Measurements from ENCODE around the gene ASB6.
"Not testable (repeated sequence)": the region's sequence is repeated elsewhere in the genome, so short reads cannot be mapped to it uniquely, and the experiment has no call there.

The ASB6 gene

DNA sequence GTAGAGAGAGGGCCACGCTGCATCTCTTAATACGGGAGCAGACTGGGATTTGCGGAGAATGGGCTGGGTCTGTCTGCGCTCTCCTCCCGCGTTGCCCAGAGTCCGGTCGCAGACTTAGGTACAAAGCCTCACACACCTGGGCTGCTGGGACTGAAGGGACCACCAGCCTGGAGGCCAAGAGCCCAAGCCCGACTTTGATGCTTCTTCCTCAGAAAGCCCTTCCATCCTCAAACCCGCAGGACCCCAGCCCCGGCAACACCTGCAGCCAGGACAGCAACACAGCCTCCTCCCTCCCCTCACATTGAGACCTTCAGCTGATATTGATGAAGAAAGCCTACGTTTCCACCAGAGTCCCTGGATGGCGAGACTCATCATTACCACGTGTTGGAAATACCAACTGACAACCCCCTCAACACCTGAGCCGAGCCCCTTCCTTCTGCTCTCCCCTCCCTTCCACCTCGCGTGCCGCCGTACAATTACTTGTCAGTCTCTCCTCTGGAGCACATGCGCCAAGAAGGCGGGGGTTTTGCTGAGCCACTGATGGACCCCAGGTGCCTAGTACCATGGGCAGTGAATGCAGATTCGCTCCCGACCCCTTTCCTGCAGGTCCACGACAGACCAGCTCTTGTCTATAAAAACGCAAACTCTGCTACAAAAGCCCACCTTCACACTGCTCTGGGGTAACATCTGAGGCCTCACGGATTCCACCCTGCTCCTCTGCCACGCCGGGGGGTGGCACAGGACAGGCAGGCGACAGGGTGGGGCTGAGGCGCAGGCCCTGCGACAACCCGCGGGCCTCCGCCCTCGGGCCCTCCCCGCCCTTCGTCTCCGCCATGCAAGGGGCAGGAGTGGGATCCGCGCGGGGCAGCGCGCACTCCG is 841 bp downstream of the ASB6 start:
- no peak for DNase-seq

DNA sequence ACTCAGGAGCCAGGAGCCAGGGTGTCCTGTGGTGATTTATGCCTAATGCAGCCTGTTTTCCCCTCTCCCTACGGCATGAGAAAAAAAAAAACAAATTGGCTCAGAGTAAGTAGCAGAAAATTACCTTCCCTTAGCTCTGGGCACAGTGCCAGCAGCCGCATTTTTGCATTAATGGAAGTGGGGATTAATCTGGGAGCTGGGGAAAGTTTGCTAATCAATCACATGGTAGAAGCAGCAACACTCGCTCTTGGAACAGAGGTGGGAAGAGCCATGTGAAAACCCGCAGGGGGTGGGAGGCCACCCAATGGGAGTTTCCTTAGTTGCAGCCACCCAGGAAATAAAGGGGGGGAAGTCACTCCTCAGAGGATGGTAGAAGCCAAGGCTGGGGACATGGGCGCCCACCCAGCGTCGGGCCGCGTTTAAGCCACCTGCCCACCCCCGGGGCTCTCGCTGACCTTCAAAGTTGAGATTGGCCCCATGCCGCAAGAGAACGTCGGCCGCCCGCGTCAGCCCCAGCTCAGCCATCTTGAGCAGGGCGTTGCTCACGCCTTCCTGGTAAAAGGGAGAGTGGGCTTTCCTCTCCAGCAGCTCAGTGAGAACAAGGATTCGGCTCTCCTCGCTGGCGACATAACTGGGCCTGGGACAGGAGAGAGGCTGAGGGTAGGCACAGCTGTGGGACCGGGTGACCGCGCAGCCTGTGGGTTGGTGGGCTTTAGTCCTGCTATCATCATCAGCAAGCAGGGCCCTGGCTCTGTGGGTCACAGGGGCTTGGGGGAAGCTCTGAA is 1.7 kb downstream of the ASB6 start:
- DNase-seq = no peak

DNA sequence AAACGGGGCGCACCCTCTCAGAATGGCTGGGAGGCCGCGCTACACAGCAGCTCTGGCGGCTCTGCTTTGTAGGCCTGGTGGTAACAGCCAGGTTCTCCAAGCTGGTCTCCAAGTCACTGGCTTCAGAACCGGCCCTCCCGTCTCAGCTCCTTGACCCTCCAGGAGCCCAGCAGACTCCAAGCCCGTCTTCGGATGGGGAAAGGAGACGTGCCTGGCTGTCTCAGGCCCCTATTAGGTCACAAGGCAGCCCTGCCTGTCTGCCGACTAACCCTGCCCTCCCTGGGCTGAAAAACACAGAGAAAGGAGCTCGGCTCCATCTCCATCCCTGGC is 2.2 kb downstream of the ASB6 start:
- no peak for DNase-seq

DNA sequence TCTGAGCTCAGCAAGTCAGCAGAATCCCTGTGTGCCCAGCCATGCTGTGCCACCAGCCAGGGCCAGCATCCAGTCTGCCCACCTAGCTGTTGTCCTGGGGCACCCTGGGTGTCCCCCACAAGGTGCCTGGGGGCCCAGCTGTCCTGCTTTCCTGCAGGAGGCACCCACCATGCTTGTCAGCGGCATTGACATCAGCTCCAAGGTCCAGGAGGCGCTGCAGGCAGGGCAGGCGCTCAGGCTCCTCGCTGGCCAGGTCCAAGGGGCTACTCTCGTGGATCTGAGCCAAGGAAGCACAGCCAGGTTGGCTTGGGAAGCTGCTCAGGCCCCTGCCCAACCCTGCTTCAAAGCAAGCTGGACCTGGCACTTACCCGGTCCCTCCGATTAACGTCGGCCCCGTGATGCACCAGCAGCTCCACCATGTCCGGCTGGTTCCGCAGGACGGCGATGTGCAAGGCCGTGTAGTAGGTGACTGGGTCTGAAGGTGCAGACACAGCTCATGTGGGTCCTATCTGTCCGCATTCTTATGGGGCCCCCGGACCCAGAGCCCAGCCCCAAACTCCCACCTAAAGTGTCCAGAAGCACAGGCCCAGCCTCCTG is 2.8 kb downstream of the ASB6 start:
- no peak for DNase-seq

DNA sequence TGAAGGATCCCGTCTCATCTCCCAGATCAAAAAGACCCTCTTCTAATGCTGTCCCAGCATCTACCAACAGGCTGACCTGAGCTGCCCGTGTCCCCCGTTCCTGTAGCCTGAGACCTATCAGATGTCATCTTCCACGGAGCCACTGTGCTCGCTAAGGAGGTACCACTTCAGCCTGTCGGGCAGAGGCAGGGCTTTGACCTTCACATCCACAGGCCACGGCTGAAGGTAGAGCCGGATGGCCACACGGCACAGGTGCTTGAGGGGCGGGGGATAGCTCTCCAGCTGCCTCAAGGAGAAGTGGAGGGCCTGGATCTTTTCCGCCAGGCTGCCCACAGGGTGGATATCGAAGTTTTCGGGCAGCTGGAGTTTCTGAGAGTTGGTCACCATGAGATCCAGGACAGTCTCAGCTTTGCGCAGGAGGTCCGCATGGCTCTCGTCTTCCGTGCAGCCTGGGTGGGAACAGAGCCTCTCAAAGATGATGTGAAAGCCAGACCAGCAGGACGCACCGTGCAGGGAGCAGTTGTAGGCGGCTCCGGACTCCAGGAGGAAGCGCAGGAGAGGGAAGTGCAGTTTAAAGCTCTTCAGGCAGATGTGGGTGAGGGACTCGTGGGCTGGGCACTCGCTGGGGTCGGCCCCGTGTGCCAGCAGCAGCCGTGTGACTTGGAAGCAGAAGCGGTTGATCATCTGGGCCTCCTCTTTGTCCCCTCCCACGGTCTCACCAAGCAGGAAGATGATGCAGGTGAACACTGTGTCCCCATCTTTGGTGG is 4.1 kb downstream of the ASB6 start:
- no peak for DNase-seq

DNA sequence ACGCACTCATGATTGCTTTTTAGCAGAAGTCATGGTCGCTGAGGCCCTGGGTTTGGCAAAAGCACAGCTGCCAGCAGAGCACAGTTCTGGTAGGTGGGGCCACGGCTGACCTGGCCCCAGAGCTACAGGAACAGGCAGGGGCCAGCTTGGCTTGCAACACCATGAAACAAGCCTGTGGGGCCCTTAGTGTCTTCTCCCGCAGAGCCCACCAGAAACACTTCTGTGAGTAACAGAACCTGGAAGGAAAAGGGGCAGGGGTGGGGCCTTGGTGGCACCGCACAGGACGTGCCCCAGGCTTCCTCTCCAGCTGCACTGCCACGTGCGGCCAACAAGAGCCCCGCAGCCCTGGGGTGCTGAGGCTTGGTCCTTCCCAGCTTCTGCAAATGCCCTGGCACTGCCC is 4.8 kb downstream of the ASB6 start:
- no peak for DNase-seq

DNA sequence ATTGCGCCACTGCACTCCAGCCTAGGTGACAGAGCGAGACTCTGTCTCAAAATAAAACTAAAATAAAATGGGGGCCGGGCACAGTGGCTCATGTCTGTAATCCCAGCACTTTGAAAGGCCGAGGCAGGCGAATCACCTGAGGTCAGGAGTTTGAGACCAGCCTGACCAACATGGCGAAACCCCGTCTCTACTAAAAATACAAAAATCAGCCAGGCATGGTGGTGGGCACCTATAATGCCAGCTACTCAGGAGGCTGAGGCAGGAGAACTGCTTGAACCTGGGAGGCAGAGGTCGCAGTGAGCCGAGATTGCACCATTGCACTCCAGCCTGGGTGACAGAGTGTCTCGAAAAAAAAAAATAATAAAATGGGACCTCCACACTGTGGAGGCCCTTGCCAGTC is 5.6 kb downstream of the ASB6 start:
- DNase-seq = not testable (repeated sequence)

DNA sequence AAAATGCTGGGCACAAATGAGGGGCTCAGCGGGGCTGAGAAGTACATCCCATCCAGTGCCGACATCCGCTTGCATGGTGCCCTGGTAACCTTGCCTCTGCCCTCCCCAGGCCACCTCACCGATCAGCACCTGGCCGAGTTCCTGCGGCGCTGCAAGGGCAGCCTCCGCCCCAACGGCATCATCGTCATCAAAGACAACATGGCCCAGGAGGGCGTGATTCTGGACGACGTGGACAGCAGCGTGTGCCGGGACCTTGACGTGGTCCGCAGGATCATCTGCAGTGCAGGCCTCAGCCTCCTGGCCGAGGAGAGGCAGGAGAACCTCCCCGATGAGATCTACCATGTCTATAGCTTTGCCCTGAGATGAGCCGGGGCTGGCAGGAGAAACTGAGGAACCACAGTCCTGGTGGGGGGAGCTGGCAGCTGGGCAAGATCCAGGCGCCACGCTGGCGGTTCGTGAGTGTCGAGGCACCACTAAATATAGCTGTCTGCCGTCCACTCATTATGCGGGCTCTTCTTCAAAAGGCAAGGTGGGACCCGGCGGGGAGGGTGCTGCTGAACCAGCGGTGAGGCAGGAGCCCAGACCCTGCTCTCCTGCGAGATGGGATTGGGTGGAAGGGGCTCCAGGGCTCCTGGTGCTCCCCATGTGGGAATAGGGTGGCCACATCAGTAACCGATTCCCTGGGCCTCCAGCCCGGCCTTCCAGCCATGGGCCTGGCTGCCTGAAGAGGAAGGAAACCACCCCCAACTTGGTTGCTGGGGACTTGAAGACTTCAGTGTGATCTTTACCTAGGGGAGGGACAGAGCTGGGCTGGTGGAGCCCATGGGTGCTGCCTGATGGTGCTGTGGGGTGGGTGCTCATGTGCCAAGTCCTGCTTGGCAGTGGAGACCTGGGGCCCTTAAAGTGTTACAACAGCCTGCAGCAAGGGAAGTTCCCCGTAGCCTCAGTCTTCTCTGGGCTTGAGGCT is 6.6 kb downstream of the ASB6 start:
- DNase-seq = no peak

DNA sequence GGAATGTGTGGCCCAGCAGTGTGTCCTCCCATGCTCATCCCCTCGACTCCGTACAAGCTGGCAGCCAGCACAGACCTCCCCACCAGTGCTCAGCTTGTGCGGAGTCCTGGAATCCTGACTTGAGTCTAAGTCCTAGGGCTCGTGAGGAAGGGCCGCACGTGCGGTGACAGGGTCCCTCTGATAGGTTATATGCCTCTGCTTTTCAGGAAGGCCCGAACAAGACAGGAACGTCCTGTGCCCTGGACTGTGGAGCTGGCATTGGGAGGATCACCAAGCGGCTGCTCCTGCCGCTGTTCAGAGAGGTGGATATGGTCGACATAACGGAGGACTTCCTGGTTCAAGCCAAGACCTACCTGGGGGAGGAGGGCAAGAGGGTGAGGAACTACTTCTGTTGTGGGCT is 8.1 kb downstream of the ASB6 start:
- no peak for DNase-seq

DNA sequence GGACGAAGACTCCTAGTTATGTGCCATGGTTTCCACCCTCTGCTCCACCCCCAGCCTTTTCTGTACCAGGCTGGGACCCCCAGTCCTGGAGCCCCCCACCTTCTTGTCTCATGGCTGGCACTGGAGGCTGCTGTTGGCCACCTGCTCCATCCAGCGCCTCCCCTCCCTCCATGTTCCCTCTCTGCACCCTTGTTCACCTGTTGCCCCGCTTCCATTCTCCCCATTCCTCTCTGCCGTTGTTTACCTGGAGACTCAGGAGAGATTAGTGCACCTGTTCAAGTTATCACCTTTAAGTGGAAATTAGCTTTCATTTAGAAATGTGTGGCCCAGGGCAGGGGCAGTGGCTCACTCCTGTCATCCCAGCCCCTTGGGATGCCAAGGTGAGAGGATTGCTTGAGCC is 8.7 kb downstream of the ASB6 start:
- no peak for DNase-seq

DNA sequence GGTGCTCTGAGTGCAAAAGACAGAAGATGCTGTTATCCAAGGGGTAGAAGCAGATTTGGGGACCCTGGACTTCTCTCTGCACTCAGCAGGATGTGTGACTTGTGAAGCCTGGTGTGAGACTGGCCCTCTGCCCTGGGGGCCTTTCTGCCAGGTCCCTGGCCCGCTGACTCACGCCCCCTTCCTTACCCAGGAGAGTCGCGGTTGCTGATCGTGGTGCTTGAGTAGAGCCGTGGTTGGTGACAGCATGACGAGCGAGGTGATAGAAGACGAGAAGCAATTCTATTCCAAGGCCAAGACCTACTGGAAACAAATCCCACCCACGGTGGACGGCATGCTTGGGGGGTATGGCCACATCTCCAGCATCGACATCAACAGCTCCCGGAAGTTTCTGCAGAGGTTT is 9.5 kb downstream of the ASB6 start:
- DNase-seq = no peak

DNA sequence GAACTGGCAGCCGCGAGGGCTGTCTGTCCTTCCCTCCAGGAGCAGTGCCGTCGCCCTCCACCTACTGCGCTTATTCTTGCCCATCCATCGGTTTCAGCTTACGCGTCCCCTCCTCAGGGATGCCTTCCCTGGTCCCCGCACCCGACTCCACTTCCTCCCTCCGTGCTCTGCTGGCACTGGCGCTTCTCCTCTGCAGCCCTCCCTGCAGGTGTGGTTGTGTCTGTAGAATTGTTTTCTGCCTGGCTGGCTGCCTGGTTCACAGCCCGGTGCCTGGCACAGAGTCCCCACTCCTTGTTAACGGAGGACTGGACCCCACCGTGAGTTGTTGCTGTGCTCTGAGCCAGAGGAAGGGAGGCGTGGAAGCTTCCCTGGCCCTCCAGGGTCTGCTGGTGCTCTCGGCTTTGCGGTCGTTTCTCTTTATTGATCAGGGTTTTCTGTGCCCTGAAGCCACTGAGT is 10.2 kb downstream of the ASB6 start:
- no peak for DNase-seq

DNA sequence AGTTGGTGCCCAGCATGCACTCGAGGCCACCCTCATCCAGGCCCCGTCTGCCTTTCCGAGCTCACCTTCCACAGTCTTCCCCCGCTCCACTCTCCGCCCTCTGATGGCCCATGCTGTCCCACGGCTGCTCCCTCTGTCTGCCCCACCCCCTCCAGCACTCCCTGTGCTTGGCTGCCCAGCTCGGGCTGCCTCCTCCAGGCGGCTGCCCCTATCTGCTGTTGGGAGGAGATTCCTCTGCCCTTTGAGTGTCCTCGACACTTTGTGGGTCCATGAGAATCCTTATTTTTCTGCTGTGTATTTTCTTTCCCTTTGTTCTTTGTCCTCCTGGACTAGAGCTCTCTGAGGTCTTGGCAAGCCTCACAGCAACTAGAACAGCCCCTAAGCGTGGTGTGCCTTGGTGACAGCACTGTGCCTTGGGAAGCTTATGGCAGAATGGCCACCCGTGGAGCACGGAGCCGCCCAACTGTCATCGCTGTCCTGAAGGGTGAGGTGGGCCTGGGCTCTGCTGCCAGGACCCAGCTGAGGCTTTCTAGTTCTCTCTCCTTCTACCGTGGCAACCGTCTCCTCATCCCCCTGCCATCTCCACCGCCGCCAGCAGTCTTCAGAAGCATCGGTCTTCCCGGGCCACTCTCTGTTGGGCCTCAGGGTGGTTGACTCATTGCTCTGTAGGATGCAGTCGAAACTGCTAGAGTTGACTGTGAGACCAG is 10.8 kb downstream of the ASB6 start:
- no peak for DNase-seq

DNA sequence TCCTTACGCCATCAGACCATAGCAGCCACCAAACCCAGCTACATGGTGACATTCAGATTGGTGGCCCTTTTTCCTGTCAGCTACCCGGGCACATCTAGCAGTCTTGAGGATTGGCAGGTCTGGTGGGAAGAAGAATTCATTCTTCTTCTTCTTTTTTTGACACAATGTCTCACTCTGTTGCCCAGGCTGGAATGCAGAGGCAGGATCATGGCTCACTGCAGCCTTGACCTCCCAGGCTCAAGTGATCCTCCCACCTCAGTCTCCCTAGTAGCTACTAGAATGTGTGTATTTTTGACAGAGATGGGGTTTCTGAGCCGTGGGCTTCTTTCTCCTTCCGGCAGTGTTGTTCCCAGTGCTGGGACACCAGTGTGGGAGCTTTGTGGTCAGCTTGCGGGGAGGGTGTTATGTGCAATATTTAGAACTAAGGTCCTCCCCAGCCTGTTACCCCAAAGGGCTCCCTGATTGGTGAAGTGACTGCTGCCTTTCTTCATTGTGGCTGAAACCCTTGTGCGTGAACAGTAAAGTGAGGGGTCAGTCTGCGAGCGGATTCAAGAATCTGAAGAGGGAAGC is 12.6 kb downstream of the ASB6 start:
- no peak for DNase-seq

DNA sequence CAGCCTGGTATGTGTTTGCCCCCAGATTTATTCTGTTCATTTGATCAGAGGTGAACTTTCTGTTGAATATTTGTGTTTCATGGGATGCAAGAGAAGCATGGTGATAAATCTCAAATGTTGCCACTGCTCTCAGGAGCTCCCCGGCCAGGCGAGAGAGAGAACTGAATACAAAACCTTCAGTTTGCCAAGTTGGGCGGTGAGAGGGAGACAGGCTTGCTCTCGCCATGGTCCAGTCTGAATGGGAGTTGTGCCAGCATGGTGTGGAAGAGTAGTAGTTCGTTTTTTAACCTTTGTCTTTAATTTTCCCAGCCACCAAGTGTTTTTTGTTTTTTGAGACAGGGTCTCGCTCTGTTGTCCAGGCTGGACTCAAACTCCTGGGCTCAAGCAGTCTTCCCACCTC is 13.2 kb downstream of the ASB6 start:
- no peak for DNase-seq

DNA sequence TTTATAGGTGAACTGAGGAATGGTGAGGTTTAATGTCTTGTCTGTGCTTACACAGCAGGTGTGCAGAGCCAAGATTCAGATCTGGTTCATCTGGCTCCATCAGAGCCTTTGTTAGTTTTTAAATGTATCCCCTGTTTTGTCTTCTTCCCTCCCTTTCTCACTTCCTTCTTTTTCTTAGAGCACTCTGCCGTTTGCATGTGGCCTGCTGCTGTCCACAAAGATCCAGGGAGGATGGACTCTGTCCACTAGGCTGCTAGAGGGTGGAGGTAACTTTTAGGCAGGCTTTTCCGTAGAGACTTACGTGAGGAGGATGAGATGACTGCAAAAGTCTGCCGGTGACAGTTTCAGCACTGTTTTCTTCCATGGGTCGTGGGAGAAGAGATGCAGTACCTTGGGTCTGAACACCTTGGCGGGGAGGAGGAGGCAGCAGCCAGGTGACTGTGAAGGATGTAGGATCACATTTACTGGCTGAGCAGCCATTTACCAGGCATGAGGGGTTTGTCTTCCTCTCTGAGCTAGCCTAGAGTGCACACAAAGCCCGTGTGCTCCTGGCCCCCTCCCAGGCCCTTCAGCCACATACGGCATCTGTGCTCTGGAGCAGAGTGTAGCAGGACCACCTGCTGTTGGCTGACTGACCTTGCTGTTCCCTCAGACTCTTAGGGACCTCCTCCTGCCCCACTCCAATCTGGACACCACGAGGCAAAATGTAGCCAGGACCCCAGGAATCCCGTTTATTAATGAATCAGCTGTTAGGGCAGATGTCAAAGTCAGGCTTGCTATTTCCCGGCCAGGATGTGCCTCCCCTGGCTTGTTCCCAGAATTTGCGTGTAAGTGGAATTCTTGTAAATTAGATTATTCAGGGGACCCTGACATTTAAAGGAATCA is 14.2 kb downstream of the ASB6 start:
- DNase-seq = no peak

DNA sequence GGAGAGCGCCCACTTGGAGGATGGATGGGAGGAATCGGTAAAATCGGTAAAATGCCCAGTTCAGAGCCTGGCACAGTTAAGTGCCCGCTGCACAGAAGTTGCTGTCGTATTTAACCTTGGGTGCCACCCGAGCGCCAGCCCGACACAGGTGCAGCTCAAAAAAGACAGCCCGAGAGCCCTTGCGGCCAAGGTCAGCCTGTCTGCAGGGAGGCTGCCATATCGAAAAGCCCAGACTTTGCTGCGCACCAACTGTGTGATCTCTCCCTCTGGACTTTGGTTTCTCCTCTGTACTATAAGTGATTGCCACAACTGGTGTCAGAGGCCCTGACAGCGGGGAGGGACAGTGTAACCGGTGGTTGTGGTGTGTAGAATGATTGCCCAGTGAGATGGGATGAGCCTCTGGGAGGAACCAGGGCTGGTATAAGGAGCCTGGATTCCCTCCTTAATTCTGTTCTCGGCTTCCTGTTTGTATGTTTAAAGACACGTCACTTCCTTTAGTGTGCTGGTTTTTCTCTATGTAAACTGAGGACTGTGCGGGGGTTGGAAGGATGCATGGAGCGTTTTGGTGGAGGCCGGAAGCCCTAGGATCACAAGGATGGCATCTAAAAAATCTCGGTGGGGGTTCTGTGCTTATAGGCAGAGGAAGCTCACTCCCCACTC is 15.2 kb downstream of the ASB6 start:
- DNase-seq = peak; percentile 76

DNA sequence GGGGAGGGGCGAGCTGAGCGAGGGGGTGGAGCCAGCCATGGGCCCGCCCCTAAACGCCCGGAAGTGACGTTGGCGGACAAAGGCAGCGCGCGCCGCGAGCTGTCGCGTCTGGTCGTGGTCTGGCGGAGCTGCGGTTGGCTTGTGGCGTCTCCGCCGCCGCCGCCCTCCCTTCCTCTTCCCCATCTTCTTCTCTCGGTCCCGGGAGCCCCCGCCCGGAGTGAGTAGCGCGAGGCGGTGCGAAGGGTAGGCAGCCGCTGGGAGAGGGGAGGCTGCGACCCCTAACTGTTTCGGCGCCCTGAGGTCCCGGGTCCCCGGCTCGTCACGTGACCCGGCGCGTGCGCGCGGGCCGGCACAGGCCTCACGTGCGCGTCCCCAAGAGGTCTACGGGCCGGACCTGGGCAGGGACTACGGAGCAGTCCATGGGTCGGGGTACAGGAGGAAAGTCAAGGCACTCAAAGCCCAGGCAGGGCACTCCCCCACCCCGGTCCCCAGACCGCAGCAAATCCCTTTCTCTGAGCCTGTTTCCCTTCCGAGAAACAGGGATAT is 15.8 kb downstream of the ASB6 start, which contains the start of gene NTMT1:
NTMT1 (plus strand) TSS at position 85 of the 546 bp plus-strand sequence. CDS start 6,541 bp downstream, outside the sequence.
- DNase-seq = peak; percentile 97

DNA sequence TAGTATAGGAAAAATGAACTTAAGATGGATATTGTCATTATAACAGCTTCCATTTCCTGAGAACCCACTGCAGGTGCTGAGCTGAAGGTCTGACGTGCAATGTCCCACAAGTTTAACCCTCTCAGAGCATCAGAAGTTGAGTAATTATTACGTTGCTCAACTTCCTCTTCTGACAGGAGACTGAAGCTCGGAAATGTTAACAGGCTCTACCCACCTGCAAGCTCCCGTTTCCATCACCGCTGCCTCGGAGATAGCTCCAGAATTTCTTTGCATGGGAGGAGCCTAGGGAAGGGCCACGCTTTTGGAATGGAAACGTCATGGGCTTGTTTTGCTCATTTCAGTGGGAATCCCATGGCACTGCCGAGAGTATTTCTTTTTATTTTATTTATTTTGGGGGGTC is 17.0 kb downstream of the ASB6 start:
- DNase-seq = no peak

Data from activated effector memory CD4-positive, alpha-beta T cell treated with anti-CD3 and anti-CD28 coated beads, Interleukin-2, amount 50 U/mL, for 16 hours (primary cell).